GM12891 (cell line): ENCODE data around the gene ZNF700.

ENCODE experiments used
- POLR2A ChIP-seq: IDR thresholded peaks from 2 replicates; pipeline ENCODE4 v1.6.1; 2011; ENCODE audit warnings: low read depth, low read length, control low read depth
- POLR2AphosphoS5 ChIP-seq: IDR thresholded peaks from 2 replicates; pipeline ENCODE4 v1.6.1; 2011; ENCODE audit warnings: low read depth, low read length, control low read depth
- POU2F2 ChIP-seq: IDR thresholded peaks from 2 replicates; pipeline ENCODE4 v1.6.1; 2011; ENCODE audit warnings: low read depth, mild to moderate bottlenecking, control low read depth, low read length, moderate library complexity
- TAF1 ChIP-seq: IDR thresholded peaks from 2 replicates; pipeline ENCODE4 v1.6.1; 2011; ENCODE audit warnings: low read depth, low read length, control low read depth

- TF ChIP-seq POU2F2: no peak
- TF ChIP-seq POLR2A: no peak
- no peak for TF ChIP-seq POLR2AphosphoS5
- no peak for TF ChIP-seq TAF1
These were observed 19.7 kb downstream of the ZNF700 start for GRCh38 chr19:11944656-11945055.
